NCI-H510A (cell line): ENCODE data around the gene SIPA1L2.
"Not testable (repeated sequence)": the region's sequence is repeated elsewhere in the genome, so short reads cannot be mapped to it uniquely, and the experiment has no call there.

Source experiments
- DNase-seq: peaks from one replicate; lab custom pipeline; 2025; lab: John Stamatoyannopoulos, UW

SIPA1L2 gene

GRCh38 chr1:232613752-232614381 is 16.1 kb downstream of the SIPA1L2 start:
- no peak for DNase-seq

- DNase-seq: not testable (repeated sequence)
Measured at GRCh38 chr1:232612836-232613235, 17.1 kb downstream of the SIPA1L2 start.

GRCh38 chr1:232611834-232612233 is 18.1 kb downstream of the SIPA1L2 start:
- DNase-seq: no peak

- not testable (repeated sequence) for DNase-seq
Measured at GRCh38 chr1:232610902-232611745, 18.8 kb downstream of the SIPA1L2 start.

DNA sequence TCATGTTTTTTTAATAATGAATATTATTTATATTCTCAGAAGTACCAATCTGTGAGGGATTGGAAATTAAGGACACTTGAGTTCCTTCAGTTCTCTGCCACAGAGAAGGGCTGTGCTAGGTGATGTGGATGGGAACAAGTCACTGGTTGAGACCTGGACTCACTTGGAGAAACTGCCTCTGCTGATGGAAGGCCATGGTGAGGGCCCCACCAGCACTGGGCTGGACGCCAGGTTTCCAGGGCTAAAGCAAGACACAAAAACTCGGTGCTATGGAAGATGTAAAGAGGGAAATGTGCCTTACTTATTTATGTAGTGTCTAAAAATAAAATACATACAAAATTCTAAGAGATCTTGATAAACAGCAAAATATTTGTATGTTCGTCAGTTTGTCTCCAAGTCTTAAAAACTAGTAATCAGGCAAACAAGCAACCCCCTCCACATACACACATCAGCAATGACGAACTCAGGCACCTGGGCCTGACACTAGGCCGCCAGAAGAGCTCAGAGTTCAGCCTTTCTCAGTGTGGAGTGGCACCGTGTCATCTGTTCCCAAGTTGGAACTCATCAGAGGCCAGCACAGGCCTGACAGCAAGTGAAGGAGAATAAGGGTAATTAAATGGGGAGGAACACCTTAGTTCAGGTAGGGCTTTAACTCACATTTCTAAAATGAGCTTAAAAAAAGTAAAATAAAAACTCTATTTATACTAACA is 19.6 kb downstream of the SIPA1L2 start:
- no peak for DNase-seq

DNA sequence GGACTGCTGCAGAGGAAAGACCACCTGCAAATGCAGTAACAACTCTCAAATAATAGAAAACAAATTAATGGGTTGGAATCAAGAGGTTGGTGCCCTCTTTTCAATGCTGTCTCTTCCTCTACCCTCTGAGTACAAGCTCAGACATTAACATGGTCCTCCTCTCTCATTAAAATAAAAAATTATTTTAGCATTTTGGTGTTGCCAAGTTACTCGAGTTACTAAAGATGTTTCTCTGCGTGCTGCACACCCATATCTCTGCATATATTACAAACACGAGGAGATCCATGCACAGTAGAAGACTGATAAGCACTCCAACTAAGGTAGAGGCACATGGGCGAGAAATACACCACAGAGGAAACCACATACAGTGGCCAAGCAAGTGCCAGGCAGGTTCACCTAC is 21.5 kb downstream of the SIPA1L2 start:
- no peak for DNase-seq

GRCh38 chr1:232602622-232603021 is 27.3 kb downstream of the SIPA1L2 start:
- DNase-seq: no peak

DNA sequence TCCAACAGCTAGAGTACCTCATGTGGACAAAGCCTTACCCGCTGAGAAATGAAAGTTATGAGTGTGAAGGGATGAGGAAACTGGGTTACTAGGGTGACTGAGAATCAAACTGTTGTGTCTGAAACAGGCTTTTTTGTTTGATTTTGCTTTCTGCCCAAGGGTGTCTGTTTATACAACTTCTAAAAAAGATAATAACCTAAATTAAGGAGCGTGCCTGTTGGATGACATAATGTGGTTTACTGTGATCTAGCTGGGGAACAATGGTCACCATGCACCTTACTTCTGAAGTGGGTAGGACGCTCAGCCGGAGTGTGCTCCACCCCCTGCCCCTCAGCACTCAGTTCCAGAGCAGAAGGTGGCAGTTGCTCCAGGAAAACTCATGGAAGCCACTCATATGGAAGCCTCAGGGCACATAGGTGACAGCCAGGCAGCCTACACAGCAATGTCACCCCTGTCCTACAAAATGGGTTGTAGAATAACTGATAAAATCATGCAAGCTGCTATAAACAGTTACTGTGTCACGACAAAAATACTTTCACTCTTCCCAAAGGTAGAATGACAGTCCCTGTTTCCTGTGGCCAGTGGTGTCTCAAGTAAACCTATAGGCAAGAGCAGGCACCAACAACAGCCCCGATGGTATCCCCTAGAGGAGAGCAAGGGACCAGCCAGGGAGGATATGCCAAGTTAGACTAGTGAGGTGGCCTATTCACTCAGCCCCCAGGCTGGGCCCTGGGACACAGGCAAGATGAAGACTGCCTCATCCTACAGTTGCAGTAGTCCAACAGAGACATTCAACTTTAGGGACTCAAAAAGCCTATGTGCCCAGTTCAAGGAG is 29.3 kb downstream of the SIPA1L2 start:
- no peak for DNase-seq

GRCh38 chr1:232599178-232600041 is 30.5 kb downstream of the SIPA1L2 start:
- peak; percentile 53 for DNase-seq

DNA sequence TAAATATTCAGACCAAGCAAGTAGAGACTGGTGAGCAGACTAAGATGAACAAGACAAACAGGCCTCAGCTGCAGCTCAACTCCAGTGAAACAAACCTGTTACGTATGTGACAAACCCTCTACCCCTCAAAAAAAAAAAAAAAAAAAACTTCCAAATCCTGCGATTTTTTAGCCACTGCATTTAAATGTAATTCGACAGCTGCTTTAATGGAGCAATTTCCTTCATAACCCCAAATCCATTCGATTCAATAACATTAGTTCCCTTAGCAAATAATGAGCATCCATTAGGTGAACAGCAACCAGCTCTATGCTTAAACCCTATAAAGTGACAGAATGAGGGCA is 31.1 kb downstream of the SIPA1L2 start:
- DNase-seq: no peak

GRCh38 chr1:232598133-232598532 is 31.8 kb downstream of the SIPA1L2 start:
- no peak for DNase-seq

DNA sequence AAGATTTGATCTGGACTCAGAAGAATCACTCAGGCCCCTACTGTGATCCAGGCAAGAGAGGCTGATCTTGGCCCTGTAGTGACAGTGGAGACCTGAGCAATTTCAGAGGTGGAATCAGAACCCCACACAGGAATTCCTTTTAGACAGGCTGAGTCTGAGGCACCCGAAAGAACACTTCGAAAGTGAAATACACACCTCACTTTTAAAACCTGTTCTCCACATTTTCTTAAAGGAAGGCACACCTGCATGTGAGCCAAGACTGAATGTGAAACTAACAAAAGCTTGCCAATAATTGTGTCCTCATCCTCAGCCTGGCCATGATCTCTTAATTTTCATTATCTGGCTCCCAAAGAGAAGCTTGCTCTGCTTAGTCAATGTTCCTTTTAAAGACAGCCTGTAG is 32.2 kb downstream of the SIPA1L2 start:
- no peak for DNase-seq

- peak; percentile 31 for DNase-seq
Measured at GRCh38 chr1:232596666-232597303, 33.1 kb downstream of the SIPA1L2 start.

DNA sequence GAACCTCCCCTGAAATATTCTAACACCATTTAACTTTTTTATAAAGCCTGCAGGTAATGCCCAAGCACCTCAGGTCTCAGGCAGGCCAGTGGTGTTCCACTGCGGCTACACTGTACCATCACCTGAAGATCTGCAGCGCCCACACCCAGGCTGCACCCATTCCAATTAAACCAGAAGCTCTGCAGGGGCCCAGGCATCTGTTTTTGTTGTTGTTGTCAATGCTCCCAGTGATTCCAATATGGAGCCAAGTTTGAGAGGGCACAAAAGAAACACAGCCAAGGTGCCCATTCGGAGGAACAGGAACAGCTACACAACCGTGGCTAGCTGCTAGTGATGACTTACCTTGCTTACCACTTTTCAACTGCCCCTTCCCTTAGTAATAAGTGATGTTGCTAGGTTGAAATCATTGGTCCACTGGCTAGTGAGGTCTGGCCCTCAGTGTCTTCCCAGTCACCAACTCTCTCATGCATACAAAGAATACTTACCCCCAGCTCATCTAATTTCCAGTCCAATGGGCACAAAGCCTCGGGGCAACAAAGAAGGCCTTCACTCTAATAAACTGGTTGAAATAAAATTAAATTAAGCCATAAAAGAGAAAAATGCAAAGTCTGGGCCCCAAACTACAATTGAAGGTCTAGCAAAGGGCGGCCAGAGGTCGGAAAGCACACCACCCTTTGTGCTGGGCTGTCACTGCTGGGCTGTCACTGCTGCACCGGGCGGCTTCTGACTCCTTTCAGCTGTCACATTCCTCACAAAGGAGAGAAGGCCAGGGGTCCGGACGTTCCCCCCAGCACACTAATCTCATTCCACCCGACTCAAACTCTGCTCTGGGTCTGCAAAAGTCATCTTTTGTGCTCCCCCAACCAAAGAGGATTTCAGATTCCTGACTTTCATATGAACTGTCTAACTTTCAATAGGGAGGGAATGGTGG is 34.9 kb downstream of the SIPA1L2 start:
- no peak for DNase-seq

DNA sequence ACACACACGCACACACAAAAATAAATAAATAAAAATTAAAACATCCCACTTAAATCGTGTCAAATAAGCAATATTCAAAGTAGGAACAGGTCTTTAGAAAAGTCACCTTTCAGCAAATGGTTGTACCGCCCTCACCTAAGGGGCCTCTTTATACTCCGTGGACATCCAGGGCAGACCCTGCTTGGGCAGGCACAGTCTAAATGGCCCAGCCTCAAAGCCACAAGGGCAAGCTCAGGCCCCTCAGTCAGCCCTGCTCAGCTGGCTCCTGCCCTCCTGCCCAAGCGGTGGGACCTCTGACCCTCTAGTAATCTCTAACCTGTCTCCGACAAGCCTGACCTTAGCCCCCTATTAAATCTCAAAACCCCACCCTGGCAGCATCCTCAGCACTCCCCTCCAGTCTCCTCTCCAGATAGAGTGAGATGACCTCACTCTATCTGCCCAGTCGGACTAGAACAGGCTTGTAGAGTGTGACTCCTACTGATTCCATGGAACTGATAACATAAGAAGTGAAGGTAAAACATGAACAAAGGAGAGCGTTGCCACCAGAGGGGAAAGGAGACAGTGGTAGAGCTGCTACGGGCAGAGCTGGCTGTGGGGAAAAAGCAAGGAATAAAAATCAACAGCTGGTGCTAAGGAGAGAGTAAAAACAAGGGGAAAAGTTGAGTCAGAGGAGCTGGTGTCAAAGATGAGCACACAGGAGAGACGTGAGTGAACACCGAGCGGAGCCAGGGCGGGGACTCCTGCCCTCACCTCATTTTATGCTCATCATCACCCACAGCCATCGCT is 36.0 kb downstream of the SIPA1L2 start:
- no peak for DNase-seq

GRCh38 chr1:232591344-232591743 is 38.6 kb downstream of the SIPA1L2 start:
- no peak for DNase-seq

GRCh38 chr1:232590744-232591082 is 39.2 kb downstream of the SIPA1L2 start:
- no peak for DNase-seq

DNA sequence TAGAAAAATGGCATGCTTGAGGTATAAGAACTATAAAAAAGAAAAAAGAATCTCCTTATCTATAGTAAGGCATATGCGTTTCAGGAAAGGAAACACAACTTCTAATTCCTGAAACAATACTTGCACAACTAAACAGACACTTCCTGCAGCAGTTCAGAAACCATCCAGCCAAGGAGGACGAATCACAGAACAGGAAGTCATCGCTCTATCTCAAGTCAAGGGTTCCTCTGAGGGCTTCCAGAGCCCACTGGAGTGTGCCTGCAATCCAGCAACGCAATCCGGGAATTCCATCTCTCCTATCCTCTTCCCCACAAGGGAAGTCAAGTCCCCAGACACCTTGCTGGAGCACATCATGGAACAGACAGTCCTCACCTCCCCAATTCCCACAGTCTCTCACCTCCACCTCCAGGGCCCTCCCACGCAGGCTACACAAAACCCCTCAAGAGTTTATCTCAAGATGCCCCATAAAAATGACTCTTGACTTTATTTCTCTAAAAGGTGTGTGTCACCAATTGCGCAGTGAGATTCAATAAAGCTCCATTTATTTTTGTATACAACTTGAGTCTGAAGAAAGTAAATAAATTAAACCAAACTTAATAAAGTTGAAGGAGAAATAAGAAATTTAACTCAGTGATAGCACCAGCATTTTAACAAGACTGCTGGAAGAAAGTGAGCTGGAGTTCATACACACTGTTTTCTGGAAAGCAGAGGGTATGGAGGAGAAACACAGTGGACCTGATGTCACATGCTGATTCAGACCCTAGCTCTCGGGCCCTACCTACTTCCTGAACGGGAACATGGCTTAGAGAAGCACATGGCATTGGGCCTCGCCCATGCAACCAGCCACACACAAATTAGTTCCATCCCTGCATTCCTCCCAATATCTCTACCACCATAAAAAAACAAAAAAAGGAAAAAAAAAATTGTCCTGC is 39.9 kb downstream of the SIPA1L2 start:
- DNase-seq: no peak
